ENCODE results near the gene MGAT1. TPM values are rescaled to one million over a fixed set of nuclear protein-coding genes. Genes with fewer than 3 reads are reported as not detected.

Gene MGAT1
- total RNA-seq, 4 donors from 2014 or later, result 100 to 138 (median 115) TPM

DNA sequence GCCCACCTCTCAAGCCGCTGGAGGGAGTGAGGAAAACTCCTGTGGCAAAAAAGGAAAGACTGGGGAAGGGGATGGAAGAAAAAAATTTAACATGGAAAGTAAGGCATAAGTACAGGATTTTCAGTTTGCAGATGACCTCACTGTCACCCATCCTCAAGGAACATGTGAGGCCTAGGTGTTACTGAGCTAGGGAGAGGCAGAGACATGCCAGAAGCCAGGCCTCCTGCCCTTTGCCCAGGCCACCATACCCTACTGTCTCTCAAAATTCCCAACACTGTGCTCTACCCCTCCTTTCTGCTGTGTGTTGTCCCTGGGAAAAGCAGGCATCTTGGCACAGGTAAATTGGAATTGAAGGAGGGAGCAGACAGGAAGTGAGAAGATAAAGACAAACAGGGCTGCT is 4.4 kb upstream of the MGAT1 start:
- peaks cover 66 to 76% of the 10 kb centered on the region in 2 donors for H3K4me1 ChIP-seq
- TF ChIP-seq POLR2A (IDR thresholded peaks at IDR 0.05) (no peak), CTCF (IDR thresholded peaks at IDR 0.05 in 4 of 5, conservative IDR thresholded peaks at IDR 0.05 in 1 of 5) (no peak)
- ATAC-seq, result no peak

GRCh38 chr5:180806351-180807011 is 3.9 kb upstream of the MGAT1 start:
- H3K4me1 ChIP-seq, result peaks cover 65 to 76% of the 10 kb centered on the region in 2 donors
- intact Hi-C loops (cut with DNase I; ENCODE audit: low total_unique reads), result no loop called here
- no peaks in the 10 kb centered on the region for H3K27me3 ChIP-seq
- TF ChIP-seq POLR2A (IDR thresholded peaks at IDR 0.05) (peak in 1 of 2 donors; percentile 7), CTCF (IDR thresholded peaks at IDR 0.05 in 4 of 5, conservative IDR thresholded peaks at IDR 0.05 in 1 of 5) (no peak)
- H3K4me3 ChIP-seq, result peak overlapping the region in 2 of 4 donors; percentile 2 to 34
- in situ Hi-C loops (cut with MboI; ENCODE audit: low sequenced_read_pairs in 4 of 4), result no loop called here
- peak overlapping the region; percentile 94 to 100 (median 100) for H3K27ac ChIP-seq
- no peaks in the 10 kb centered on the region for H3K9me3 ChIP-seq
- ATAC-seq, result peak in 1 of 2 donors; percentile 1
- DNase-seq, result peak in 1 of 2 donors; percentile 79
- no peaks in the 10 kb centered on the region for H3K36me3 ChIP-seq

More for the DNA sequence above, 4.4 kb upstream of the MGAT1 start:
- H3K36me3 ChIP-seq, result no peaks in the 10 kb centered on the region
- no peaks in the 10 kb centered on the region for H3K9me3 ChIP-seq
- no peaks in the 10 kb centered on the region for H3K27me3 ChIP-seq
- DNase-seq, result no peak
- in situ Hi-C loops (cut with MboI; ENCODE audit: low sequenced_read_pairs in 4 of 4), result no loop called here
- peak overlapping the region; percentile 94 to 100 (median 100) for H3K27ac ChIP-seq
- intact Hi-C loops (cut with DNase I; ENCODE audit: low total_unique reads), result no loop called here
- peak overlapping the region in 1 of 4 donors; percentile 34 for H3K4me3 ChIP-seq

- intact Hi-C loops (cut with DNase I; ENCODE audit: low total_unique reads) (loop anchor here (5.0 kb wide), 1 partner anchor 443 kb away; no protein-coding TSS in a partner anchor), in situ Hi-C loops (cut with MboI; ENCODE audit: low sequenced_read_pairs in 4 of 4) (no loop called here)
- ATAC-seq (no peak), DNase-seq (no peak)
- Histone ChIP-seq H3K27ac (peak overlapping the region; percentile 94 to 100 (median 100)), H3K36me3 (no peaks in the 10 kb centered on the region), H3K27me3 (no peaks in the 10 kb centered on the region), H3K9me3 (no peaks in the 10 kb centered on the region), H3K4me3 (peak overlapping the region in 2 of 4 donors; percentile 96), H3K4me1 (peaks cover 82 to 92% of the 10 kb centered on the region in 2 donors)
- TF ChIP-seq POLR2A (IDR thresholded peaks at IDR 0.05), result no peak
- no peak for TF ChIP-seq CTCF (IDR thresholded peaks at IDR 0.05 in 4 of 5, conservative IDR thresholded peaks at IDR 0.05 in 1 of 5)
Measured at GRCh38 chr5:180804129-180804618, 1.6 kb upstream of the MGAT1 start.

- TF ChIP-seq CTCF (IDR thresholded peaks at IDR 0.05 in 4 of 5, conservative IDR thresholded peaks at IDR 0.05 in 1 of 5) (no peak), POLR2A (IDR thresholded peaks at IDR 0.05) (peak in 1 of 2 donors; percentile 42)
- peaks cover 82 to 92% of the 10 kb centered on the region in 2 donors for H3K4me1 ChIP-seq
- H3K4me3 ChIP-seq, result peak overlapping the region; percentile 96 to 99 (median 96)
- intact Hi-C loops (cut with DNase I; ENCODE audit: low total_unique reads), result loop anchor here (2.0 to 5.0 kb wide), 2 partner anchors 57 to 444 kb away; partner anchors contain the start of gene ZFP62
- in situ Hi-C loops (cut with MboI; ENCODE audit: low sequenced_read_pairs in 4 of 4), result no loop called here
- ATAC-seq (peak; percentile 1 to 8), DNase-seq (peak; percentile 56 to 59)
- H3K36me3 ChIP-seq, result no peaks in the 10 kb centered on the region
- H3K9me3 ChIP-seq, result no peaks in the 10 kb centered on the region
- H3K27ac ChIP-seq, result peak overlapping the region; percentile 94 to 100 (median 100)
- no peaks in the 10 kb centered on the region for H3K27me3 ChIP-seq
Measured at GRCh38 chr5:180803181-180804128, 849 bp upstream of the MGAT1 start.
